ENCODE measurements around the gene CTSD.
"Not testable (repeated sequence)": the region's sequence is repeated elsewhere in the genome, so short reads cannot be mapped to it uniquely, and the experiment has no call there.

CTSD gene

GRCh38 chr11:1763796-1764661 lies at the start of gene CTSD:
TSS of gene CTSD (minus strand) at chr11:1763927. CDS start at chr11:1763859, 68 bp downstream.
- DNase-seq = peak; percentile 14

- not testable (repeated sequence) for DNase-seq
Measured at GRCh38 chr11:1813356-1813755, 49.6 kb upstream of the CTSD start.

GRCh38 chr11:1812801-1813200 lies 49.1 kb upstream of the CTSD start:
- no peak for DNase-seq

- DNase-seq = no peak
Measured at GRCh38 chr11:1812274-1812673, 48.5 kb upstream of the CTSD start.

- no peak for DNase-seq
Measured at GRCh38 chr11:1810761-1811160, 47.0 kb upstream of the CTSD start.

- no peak for DNase-seq
Measured at GRCh38 chr11:1807264-1807995, 43.7 kb upstream of the CTSD start.

GRCh38 chr11:1805525-1805924 lies 41.8 kb upstream of the CTSD start:
- no peak for DNase-seq

- not testable (repeated sequence) for DNase-seq
Measured at GRCh38 chr11:1803835-1804519, 40.2 kb upstream of the CTSD start.

GRCh38 chr11:1803246-1803645 lies 39.5 kb upstream of the CTSD start:
- no peak for DNase-seq

GRCh38 chr11:1797391-1798125 lies 33.8 kb upstream of the CTSD start:
- no peak for DNase-seq

- no peak for DNase-seq
Measured at GRCh38 chr11:1796413-1797011, 32.8 kb upstream of the CTSD start.

GRCh38 chr11:1793081-1793480 lies 29.4 kb upstream of the CTSD start:
- no peak for DNase-seq

- DNase-seq = no peak
Measured at GRCh38 chr11:1792461-1792860, 28.7 kb upstream of the CTSD start.

GRCh38 chr11:1791912-1792311 lies 28.2 kb upstream of the CTSD start:
- no peak for DNase-seq

- no peak for DNase-seq
Measured at GRCh38 chr11:1786466-1786865, 22.7 kb upstream of the CTSD start.

GRCh38 chr11:1785749-1786413 lies 22.2 kb upstream of the CTSD start:
- DNase-seq = no peak

- no peak for DNase-seq
Measured at GRCh38 chr11:1784761-1785650, 21.3 kb upstream of the CTSD start.

GRCh38 chr11:1783725-1784529 lies 20.2 kb upstream of the CTSD start:
- no peak for DNase-seq

- DNase-seq = no peak
Measured at GRCh38 chr11:1782831-1783724, 19.4 kb upstream of the CTSD start.
